HL-60 (cell line): Measurements from ENCODE around the gene PLXDC2.
"Not testable (repeated sequence)": the region's sequence is repeated elsewhere in the genome, so short reads cannot be mapped to it uniquely, and the experiment has no call there.

Experiments
- DNase-seq, 2 experiments: peaks; one replicate each; pipeline ENCODE4 v3.0.0-alpha.2; 2010 to 2020; ENCODE audit warnings: low read depth in 1 of 2, low spot score in 1 of 2
- H3K27ac ChIP-seq: fragments of 250-450 bp; sonication (Bioruptor Pico); replicated peaks from 2 replicates; pipeline ENCODE4 v1.5.1; 2020; ENCODE audit warnings: mild to moderate bottlenecking, moderate library complexity
- H3K27me3 ChIP-seq: fragments of 250-450 bp; sonication (Bioruptor Pico); 2 replicates; pipeline ENCODE4 v1.5.1; 2021; ENCODE audit warnings: mild to moderate bottlenecking, moderate library complexity; ENCODE audit not compliant: insufficient read depth, poor library complexity, severe bottlenecking
- H3K4me3 ChIP-seq: replicated peaks from 2 replicates; pipeline ENCODE4 v1.5.1; 2011; ENCODE audit warnings: mild to moderate bottlenecking, control low read depth, low read length; ENCODE audit not compliant: insufficient read depth
- GABPA ChIP-seq: IDR thresholded peaks from 2 replicates; pipeline ENCODE4 v1.6.1; 2012; ENCODE audit warnings: low read depth
- POLR2AphosphoS5 ChIP-seq: IDR thresholded peaks from 2 replicates; pipeline ENCODE4 v1.6.1; 2012; ENCODE audit warnings: low read depth
- SPI1 ChIP-seq: IDR thresholded peaks from 2 replicates; pipeline ENCODE4 v1.6.1; 2012; ENCODE audit warnings: low read depth, mild to moderate bottlenecking, borderline replicate concordance
- TF ChIP-seq, protein P1 (sequence below): IDR thresholded peaks from one replicate; pipeline ENCODE4 v1.5.1; 2011; ENCODE audit warnings: low read length, control low read depth, inconsistent platforms; ENCODE audit not compliant: insufficient read depth
- TF ChIP-seq, protein P2 (sequence below): IDR thresholded peaks from 2 replicates; pipeline ENCODE4 v1.6.1; 2012; ENCODE audit warnings: low read depth; ENCODE audit not compliant: insufficient replicate concordance

Gene PLXDC2

DNA sequence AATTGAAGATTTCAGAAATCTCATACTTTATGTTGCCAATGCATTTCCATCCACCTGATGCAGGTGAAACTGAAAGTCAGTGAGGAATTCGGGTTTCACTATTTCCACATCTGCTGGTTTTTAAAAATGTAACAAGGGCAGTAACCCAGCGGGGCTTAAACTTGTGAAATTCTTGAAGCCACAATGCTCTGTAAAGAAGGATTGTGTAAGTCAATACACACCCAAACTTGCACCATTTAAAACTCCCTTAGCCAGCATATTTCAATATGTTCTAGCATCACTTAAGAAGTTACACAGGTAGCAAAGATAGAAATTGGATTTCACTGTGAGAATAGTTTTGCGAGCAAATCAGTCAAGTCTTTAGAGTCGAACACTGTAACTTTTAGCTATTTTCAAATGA is 386.1 kb downstream of the PLXDC2 start:
- H3K27ac ChIP-seq, result no peak overlapping the region
- no peaks in the 10 kb centered on the region for H3K27me3 ChIP-seq
- TF ChIP-seq SPI1 (no peak), POLR2AphosphoS5 (no peak), GABPA (no peak)
- TF ChIP-seq, protein P1, sequence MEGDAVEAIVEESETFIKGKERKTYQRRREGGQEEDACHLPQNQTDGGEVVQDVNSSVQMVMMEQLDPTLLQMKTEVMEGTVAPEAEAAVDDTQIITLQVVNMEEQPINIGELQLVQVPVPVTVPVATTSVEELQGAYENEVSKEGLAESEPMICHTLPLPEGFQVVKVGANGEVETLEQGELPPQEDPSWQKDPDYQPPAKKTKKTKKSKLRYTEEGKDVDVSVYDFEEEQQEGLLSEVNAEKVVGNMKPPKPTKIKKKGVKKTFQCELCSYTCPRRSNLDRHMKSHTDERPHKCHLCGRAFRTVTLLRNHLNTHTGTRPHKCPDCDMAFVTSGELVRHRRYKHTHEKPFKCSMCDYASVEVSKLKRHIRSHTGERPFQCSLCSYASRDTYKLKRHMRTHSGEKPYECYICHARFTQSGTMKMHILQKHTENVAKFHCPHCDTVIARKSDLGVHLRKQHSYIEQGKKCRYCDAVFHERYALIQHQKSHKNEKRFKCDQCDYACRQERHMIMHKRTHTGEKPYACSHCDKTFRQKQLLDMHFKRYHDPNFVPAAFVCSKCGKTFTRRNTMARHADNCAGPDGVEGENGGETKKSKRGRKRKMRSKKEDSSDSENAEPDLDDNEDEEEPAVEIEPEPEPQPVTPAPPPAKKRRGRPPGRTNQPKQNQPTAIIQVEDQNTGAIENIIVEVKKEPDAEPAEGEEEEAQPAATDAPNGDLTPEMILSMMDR, result no peak
- TF ChIP-seq, protein P2, sequence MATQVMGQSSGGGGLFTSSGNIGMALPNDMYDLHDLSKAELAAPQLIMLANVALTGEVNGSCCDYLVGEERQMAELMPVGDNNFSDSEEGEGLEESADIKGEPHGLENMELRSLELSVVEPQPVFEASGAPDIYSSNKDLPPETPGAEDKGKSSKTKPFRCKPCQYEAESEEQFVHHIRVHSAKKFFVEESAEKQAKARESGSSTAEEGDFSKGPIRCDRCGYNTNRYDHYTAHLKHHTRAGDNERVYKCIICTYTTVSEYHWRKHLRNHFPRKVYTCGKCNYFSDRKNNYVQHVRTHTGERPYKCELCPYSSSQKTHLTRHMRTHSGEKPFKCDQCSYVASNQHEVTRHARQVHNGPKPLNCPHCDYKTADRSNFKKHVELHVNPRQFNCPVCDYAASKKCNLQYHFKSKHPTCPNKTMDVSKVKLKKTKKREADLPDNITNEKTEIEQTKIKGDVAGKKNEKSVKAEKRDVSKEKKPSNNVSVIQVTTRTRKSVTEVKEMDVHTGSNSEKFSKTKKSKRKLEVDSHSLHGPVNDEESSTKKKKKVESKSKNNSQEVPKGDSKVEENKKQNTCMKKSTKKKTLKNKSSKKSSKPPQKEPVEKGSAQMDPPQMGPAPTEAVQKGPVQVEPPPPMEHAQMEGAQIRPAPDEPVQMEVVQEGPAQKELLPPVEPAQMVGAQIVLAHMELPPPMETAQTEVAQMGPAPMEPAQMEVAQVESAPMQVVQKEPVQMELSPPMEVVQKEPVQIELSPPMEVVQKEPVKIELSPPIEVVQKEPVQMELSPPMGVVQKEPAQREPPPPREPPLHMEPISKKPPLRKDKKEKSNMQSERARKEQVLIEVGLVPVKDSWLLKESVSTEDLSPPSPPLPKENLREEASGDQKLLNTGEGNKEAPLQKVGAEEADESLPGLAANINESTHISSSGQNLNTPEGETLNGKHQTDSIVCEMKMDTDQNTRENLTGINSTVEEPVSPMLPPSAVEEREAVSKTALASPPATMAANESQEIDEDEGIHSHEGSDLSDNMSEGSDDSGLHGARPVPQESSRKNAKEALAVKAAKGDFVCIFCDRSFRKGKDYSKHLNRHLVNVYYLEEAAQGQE, result no peak
- DNase-seq, result peak; percentile 1 to 10
- H3K4me3 ChIP-seq, result no peak overlapping the region

DNA sequence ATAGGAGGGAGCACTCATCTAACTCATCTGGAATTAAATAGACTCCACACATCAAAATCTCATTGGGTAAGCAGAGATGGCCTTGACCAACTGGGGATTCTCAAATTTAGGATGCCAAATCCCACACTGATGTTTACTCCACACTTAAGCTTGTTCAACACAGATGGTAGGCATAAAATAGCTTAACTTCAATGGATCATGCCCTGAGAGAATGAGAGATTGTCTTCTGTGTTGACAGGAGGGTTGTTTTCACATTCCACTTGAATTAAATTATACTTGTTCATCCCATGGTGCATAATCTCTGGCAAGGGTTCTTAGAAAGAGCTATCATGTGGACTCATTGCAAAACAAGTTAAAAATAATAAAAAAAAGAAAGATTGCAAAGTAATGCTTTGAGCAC is 391.4 kb downstream of the PLXDC2 start:
- Histone ChIP-seq H3K27me3 (no peaks in the 10 kb centered on the region), H3K27ac (no peak overlapping the region), H3K4me3 (no peak overlapping the region)
- TF ChIP-seq POLR2AphosphoS5 (no peak), GABPA (no peak), SPI1 (no peak)
- TF ChIP-seq, protein P2, result no peak
- TF ChIP-seq, protein P1, result no peak
- DNase-seq, result no peak

DNA sequence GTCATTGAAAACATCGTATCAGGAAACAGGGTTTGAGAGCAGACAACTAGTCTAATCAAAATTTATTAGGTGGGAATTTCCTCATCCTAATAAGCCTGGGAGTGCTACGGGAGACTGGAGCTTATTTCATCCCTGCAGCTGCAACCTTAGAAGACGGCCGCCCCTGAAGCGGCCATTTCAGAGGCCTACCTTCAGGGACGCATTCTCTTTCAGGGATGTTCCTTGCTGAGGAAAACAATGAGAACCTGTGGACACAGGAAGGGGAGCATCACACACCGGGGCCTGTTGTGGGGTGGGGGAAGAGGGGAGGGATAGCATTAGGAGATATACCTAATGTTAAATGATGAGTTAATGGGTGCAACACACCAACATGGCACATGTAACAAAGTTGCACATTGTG is 392.9 kb downstream of the PLXDC2 start:
- H3K4me3 ChIP-seq, H3K27ac ChIP-seq, DNase-seq, H3K27me3 ChIP-seq: not testable (repeated sequence)

DNA sequence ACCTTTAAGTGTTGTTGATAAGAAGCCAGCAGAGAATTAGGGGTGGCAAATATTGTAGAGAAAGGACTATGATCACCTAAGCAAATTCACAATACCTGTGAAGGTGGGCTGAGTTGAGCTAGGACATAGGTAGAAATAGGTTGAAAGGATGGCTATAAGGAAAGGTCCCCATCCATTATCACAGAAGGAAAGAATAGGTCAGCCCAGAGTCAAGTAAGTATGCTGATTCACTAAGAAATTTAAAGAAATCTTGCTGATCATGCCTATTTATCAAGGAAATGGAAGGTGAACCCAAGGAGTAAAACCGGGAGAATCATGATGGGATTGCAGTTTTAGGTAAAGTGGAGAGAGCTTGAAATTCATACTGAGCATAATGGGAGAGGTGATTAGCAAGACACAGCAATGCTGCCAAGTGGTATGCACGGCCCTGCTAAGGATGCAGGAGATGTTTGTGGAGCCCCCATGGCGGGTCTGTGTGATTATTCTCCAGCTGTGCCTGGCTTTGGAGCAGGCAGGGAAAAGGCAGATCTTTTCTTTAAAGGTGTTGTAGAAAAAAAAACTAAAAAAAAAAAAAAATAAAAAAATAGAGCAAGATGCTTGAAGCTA is 399.4 kb downstream of the PLXDC2 start:
- Histone ChIP-seq H3K27ac (no peak overlapping the region), H3K4me3 (no peak overlapping the region), H3K27me3 (no peaks in the 10 kb centered on the region)
- DNase-seq, result no peak
- TF ChIP-seq SPI1, result no peak
- TF ChIP-seq GABPA, result no peak
- TF ChIP-seq, protein P2, result no peak
- no peak for TF ChIP-seq POLR2AphosphoS5
- TF ChIP-seq, protein P1, result no peak
